ENCODE data around the gene HLCS.
A peak's percentile ranks its signal among the peaks of the same experiment; 100 is the strongest.

HLCS gene

GRCh38 chr21:36889401-36889800, 77.1 kb downstream of the HLCS start:
- TF ChIP-seq CTCF (IDR thresholded peaks at IDR 0.05; ENCODE audit: insufficient read depth, low read depth, low read length, missing control alignments), result no peak
- DNase-seq (ENCODE audit: low read depth), result no peak

GRCh38 chr21:36888466-36888865, 78.0 kb downstream of the HLCS start:
- no peak for TF ChIP-seq CTCF (IDR thresholded peaks at IDR 0.05; ENCODE audit: insufficient read depth, low read depth, low read length, missing control alignments)
- H3K4me3 ChIP-seq (ENCODE audit: low read length), result no peak overlapping the region

More at GRCh38 chr21:36889401-36889800, 77.1 kb downstream of the HLCS start:
- H3K4me3 ChIP-seq (ENCODE audit: low read length), result no peak overlapping the region

GRCh38 chr21:36887963-36888362, 78.5 kb downstream of the HLCS start:
- DNase-seq (ENCODE audit: low read depth), result no peak
- no peak for TF ChIP-seq CTCF (IDR thresholded peaks at IDR 0.05; ENCODE audit: insufficient read depth, low read depth, low read length, missing control alignments)
- H3K4me3 ChIP-seq (ENCODE audit: low read length), result no peak overlapping the region

More at GRCh38 chr21:36888466-36888865, 78.0 kb downstream of the HLCS start:
- DNase-seq (ENCODE audit: low read depth), result no peak

GRCh38 chr21:36883532-36884486, 82.7 kb downstream of the HLCS start:
- no peak for DNase-seq (ENCODE audit: low read depth)
- H3K4me3 ChIP-seq (ENCODE audit: low read length), result no peak overlapping the region
- TF ChIP-seq CTCF (IDR thresholded peaks at IDR 0.05; ENCODE audit: insufficient read depth, low read depth, low read length, missing control alignments), result no peak

- DNase-seq (ENCODE audit: low read depth), result peak; percentile 16
- no peak for TF ChIP-seq CTCF (IDR thresholded peaks at IDR 0.05; ENCODE audit: insufficient read depth, low read depth, low read length, missing control alignments)
- no peak overlapping the region for H3K4me3 ChIP-seq (ENCODE audit: low read length)
Measured at GRCh38 chr21:36882776-36883175, 83.7 kb downstream of the HLCS start.

GRCh38 chr21:36881228-36881627, 85.2 kb downstream of the HLCS start:
- no peak for TF ChIP-seq CTCF (IDR thresholded peaks at IDR 0.05; ENCODE audit: insufficient read depth, low read depth, low read length, missing control alignments)
- no peak overlapping the region for H3K4me3 ChIP-seq (ENCODE audit: low read length)
- no peak for DNase-seq (ENCODE audit: low read depth)

All from epithelial cell of esophagus (primary cell).